Daoy (cell line): ENCODE data around the gene PARD6G. TPM values are rescaled to one million over a fixed set of nuclear protein-coding genes. Genes with fewer than 3 reads are reported as not detected.
"Not testable (repeated sequence)": the region's sequence is repeated elsewhere in the genome, so short reads cannot be mapped to it uniquely, and the experiment has no call there.

Experiments used
- DNase-seq: peaks from one replicate; pipeline ENCODE4 v3.0.0-alpha.2; 2015; ENCODE audit warnings: low read depth
- total RNA-seq: library from RNA; depleted of rRNA; stranded (reverse); fragments of >200 nt; shearing (Covaris generic); gene quantifications from 2 replicates; pipeline ENCODE4 v1.2.3, GENCODE V29; 2014

PARD6G gene
- total RNA-seq, 1 experiment from 2014 or later, result 1.3 TPM

- DNase-seq, result no peak
Observed at GRCh38 chr18:80241919-80242777, 5.2 kb downstream of the PARD6G start.

- no peak for DNase-seq
Observed at GRCh38 chr18:80239830-80240229, 7.5 kb downstream of the PARD6G start.

DNA sequence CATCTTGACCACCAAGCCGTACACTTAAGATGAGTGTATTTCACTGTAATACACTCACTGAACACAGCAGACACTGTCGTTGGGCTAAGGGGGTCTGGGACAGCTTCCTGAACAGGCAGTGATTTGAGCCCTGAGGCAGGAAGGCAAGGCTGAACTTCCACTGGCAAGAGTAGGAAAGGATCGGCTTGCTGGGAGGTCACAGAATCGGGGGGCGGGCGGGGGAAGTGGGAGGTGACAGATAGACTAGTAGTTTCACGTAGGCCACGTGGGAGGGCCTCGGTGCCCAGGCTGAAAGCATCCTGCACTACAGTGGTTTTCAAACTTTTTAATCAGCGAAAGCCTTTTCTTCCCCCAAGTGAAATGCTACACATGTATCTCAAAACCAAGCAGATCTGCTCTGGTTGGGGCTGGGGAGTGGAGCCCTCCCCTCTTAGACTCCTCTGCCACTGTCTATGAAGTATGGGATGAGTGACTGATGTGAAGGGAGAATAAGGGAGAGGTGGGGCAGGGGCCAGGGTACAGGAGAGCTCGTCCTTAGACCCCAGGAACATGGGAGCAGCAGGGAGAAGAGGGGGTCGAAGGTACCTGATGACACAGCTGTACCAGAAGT, 8.6 kb downstream of the PARD6G start:
- DNase-seq, result no peak

DNA sequence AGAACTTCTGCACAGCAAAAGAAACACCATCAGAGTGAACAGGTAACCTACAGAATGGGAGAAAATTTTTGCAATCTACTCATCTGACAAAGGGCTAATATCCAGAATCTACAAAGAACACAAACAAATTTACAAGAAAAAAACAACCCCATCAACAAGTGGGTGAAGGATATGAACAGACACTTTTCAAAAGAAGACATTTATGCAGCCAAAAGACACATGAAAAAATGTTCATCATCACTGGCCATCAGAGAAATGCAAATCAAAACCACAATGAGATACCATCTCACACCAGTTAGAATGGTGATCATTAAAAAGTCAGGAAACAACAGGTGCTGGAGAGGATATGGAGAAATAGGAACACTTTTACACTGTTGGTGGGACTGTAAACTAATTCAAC, 9.8 kb downstream of the PARD6G start:
- DNase-seq, result not testable (repeated sequence)

DNA sequence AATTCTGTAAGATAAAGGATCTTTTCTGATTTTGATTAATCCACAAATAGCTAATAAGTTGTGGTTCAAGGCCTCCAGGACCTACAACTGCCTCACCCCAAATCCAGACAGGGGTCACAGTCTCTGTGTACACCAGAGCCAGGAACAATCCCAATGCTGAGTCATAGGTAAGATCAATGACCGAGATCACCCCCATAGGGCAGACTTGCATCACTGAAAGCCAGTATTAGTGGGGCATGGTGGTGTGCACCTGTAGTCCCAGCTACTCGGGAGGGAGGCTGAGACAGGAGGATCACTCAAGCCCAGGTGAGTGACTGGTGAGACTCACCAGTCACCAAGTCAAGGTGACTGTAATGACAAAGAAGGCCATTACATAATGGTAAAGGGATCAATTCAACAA, 12.9 kb downstream of the PARD6G start:
- DNase-seq, result no peak

DNA sequence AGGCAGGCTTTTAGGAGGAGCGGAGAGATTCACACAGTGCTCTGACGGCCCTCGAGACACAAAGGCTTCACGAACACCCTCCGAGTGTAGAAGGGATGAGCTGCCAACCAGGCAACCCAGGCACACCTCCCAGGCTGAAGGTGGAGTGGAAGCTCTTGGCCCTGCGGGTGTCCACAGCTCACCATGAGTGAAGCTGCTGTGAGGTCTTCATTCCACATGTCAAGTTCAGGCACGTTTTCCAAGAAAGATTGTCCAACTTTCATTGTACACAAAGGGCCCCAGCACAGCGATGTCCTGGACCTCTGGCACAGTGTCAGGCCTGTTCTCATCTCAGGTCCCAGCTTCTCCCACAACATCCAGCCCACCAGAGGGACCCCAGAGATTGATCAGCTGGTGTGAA, 13.4 kb downstream of the PARD6G start:
- no peak for DNase-seq

DNA sequence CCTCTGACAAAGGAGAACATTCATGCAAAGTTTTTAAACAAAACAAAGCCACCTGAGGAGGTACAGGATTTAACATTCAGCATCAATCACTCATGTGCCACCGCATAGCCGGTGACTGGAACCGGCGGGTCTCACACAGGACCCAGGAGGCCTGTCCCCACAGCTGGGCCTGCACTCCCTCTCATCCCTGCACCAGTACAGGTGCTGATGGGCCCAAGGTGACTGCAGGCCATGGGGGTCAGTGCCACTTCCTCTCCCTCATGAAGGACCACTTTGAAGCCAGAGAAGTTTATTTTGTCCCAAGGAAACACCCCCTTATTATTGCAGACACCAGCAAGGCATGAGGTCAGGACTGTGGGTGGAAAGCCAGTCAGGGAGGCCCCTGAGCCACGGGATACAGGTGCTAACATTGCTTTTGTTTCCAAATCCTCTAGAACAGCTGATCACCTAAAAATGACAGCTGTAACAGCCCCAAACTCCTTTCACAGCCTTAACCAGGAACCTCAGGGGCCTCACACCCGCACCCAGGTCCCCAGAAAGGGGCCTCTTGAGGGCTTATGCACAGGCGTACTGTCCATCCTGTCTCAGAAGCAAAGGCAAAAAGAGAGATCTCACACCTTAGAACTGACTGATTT, 14.0 kb downstream of the PARD6G start:
- DNase-seq, result no peak

DNA sequence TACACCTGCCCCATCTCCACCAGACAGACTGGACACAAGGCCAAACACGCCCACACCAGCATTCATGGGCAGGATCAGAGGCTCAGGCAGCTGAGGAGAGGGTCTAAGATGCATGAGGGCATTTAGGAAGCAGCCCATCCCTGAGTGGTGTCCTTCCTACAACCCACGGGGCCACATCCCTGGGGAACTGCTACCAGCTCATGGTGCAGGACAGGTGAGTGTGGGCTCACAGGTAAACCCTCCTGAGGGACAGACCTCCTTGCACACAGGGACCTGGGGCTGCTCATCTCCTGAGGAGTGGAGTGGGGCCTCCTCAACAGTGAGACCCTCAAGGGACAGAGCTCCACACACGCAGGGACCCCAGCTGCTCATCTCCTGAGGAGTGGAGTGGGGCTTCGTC, 14.6 kb downstream of the PARD6G start:
- DNase-seq, result no peak

DNA sequence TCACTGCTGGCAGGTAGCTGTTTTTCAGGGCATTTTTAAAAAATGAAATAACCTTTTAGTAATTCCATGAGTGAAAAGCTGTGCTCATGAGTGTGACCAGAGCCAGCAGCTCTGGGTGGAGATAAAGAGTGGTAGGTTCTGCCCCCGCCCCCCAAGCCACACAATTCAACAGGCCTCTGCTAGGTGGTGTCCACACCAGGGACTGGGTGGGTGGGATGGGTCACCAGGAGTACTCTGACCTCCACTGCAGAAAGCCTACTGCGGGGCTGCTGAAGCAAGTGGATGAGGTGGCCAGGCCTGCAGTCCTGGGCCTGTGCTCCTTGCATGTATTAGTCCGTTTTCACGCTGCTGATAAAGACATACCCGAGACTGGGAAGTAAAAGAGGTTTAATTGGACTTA, 15.3 kb downstream of the PARD6G start:
- DNase-seq, result no peak

- no peak for DNase-seq
Observed at GRCh38 chr18:80231616-80232015, 15.7 kb downstream of the PARD6G start.

DNA sequence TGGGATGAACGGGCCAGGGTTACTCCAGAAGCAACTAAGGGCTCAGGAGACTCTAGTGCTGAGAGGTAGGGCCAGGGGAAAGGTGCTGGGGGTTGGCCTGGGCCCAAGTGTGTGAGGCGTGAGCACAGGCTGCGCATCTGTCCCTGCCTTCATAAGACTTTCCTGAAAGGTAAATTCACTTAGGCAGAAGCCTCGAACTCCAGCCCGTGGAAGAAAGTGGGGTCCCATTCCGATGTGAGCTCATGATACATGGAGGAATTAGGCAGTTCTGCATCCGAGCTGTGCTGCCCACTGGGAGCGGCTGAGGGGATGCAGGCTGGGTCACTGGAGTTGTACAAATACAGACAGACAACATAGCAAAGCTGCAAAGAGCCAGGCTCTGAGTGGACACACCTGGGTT, 16.2 kb downstream of the PARD6G start:
- DNase-seq, result no peak

DNA sequence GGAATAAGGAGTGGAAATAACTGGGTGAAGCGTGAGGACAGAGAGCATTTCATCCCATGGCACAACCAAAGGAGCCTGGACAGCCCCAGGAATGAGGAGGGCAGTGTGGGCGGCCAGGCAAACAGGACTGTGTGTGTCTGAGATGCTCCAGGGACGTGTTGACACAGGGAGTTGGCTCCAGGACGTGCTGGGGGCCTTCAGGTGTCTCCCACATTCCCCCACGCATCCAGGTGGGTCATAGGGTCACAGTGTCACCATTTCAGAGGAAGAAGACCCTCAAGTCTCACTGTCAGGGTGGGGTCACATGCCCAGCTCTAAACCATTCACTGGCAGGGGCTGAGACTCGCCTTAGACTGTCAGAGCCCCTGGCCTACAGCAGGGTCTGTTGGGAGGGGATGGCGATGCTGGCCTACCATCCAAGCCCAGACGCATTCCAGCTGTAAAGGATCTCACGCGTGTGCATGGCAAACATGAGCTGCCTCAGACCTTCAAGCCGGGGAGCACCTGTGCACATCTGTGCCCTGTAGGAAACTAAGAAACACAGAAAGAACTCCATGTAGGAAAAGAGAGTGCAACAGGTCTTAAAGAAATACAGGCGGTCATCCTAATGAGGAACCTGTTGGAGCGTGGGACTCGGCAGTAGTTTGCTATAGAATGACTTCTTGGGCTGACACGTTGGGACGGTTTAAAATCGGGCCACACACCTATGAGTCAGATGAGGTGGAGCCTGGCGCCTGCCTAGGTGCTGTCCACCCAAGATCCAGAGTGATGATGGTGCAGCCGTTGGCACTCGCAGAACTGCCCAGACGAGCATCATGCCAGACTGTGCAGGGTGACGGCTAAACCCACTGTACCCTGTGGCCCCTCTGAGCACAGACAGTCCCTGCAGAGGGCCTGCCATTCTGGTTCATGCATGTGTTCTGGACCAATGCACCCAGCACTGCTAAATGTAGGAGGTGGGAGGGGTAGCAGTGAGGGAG, 17.3 kb downstream of the PARD6G start:
- no peak for DNase-seq

DNA sequence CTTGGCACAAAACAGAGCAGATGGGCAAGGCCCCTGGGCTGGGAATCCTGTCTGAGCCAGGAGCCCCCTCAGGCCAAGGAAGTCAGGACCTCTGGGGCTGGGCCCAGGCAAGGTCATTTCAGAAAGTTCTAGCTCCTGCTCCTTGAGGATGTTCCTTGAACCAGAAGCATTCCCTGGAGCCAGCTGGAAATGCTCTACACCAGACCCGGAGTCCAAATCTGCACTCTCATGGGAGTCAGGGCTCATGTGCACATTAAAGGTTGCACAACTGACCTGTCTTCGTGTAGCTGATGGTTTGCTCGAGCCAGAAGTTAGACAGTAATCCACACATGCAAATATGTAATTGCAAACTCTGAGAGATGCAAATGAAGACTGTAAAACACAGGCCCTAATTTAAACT, 18.0 kb downstream of the PARD6G start:
- no peak for DNase-seq

- DNase-seq, result no peak
Observed at GRCh38 chr18:80228051-80228848, 19.1 kb downstream of the PARD6G start.

- no peak for DNase-seq
Observed at GRCh38 chr18:80227472-80227871, 19.8 kb downstream of the PARD6G start.

DNA sequence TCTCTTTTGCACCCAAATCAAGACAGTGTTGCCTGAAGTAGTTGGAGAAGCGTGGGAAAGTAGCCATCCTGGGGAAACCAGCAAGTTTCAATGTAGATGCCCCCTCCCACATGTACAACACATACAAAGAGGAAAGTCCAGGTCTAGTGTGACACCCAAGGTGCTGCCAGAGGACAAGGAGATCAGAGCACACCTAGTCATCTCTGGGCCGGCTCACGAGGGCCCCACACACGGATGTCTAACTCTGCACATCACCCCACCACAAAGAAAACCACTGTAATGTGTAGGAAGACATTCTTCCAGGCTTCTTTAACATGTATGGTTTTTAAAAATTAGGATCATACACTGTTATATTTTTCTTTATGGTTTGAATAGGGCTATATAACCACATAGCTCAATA, 21.6 kb downstream of the PARD6G start:
- DNase-seq, result no peak

- no peak for DNase-seq
Observed at GRCh38 chr18:80223581-80224148, 23.6 kb downstream of the PARD6G start.

GRCh38 chr18:80219488-80219887, 27.8 kb downstream of the PARD6G start:
- DNase-seq, result not testable (repeated sequence)

GRCh38 chr18:80218341-80219227, 28.7 kb downstream of the PARD6G start:
- DNase-seq, result no peak

DNA sequence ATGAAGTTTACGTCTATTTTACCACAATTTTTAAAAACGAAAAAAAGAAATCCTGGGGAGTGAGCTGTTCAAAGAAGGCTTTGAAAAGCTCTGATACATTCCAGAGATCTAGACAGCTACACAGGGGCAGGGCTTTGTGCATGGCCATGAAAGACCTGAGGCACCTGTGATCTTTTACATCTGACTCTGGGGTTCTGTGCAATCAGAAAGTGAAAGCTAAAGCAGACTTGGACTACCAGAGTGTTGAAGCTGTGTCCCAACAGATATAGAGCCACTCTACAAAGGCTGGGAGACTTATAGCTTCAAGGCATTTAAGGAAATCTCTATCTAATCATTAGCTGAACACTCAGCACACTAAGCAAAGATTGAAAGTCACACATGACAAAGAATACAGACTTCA, 34.1 kb downstream of the PARD6G start:
- DNase-seq, result no peak
